CD4-positive, alpha-beta T cell treated with Interleukin-2 at 100 ng/mL for 4 hours (primary cell): ENCODE results near the gene KCNE2.
"Not testable (repeated sequence)": the region's sequence is repeated elsewhere in the genome, so short reads cannot be mapped to it uniquely, and the experiment has no call there.

ENCODE experiments used
- DNase-seq: peaks from one replicate; pipeline ENCODE4 v3.0.0-alpha.2; 2020; ENCODE audit warnings: low spot score

Gene KCNE2

DNA sequence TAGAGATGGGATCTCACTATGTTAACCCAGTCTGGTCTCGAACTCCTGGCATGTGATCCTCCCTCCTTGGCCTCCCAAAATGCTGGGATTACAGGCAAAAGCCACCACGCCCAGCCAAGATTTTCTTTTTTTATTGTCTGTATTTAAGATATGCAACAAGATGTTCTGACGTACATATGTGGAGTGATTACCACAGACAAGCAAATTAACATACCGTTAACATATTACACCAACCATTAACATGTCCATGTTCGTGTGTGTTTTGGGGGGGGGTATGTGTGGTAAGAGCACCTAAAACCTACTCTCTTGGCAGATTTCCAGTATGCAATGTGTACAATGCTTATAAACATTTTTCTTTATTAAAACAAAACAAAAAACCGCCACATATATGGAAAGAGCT is 10.6 kb upstream of the KCNE2 start:
- no peak for DNase-seq

DNA sequence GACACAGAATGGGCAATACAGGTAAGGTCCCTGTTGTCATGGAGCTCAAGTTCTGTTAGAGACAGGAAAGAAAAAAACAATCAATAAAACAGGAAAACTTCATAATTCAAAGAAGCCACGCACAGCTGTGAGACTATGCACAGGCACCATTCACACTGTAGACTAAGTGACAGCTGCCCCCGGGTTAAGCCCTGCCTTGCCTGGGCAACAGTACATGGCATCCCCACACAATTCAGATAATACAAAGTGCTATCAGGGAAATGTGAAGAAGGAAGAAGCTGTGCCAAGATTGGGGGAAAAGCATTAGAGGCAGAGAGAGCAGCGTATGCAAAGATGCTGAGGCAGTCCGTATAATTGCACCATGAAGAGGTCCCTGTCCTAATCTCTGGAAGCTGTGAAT is 9.0 kb upstream of the KCNE2 start:
- DNase-seq, result no peak

GRCh38 chr21:34355570-34355969 is 8.2 kb upstream of the KCNE2 start:
- no peak for DNase-seq

- no peak for DNase-seq
These were observed 5.9 kb upstream of the KCNE2 start for GRCh38 chr21:34357889-34358288.

DNA sequence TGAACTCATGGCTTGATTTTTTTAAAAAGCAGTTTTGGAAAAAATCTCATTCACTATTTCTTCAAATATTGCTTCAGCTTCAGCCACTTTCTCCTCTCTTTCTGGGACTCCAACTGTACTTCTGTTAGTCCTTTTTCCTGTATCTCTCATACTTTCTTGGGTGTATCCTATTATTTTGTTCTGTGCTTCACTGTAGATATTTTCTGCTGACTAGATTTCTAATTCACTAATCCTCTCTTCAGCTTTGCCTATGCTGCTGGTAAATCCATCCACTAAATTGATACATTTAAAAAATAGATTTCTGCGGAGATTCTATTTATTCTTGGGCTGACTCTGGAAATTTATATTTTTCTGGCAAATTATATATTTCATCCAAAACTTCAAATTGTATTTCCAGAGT is 4.9 kb upstream of the KCNE2 start:
- DNase-seq, result no peak

DNA sequence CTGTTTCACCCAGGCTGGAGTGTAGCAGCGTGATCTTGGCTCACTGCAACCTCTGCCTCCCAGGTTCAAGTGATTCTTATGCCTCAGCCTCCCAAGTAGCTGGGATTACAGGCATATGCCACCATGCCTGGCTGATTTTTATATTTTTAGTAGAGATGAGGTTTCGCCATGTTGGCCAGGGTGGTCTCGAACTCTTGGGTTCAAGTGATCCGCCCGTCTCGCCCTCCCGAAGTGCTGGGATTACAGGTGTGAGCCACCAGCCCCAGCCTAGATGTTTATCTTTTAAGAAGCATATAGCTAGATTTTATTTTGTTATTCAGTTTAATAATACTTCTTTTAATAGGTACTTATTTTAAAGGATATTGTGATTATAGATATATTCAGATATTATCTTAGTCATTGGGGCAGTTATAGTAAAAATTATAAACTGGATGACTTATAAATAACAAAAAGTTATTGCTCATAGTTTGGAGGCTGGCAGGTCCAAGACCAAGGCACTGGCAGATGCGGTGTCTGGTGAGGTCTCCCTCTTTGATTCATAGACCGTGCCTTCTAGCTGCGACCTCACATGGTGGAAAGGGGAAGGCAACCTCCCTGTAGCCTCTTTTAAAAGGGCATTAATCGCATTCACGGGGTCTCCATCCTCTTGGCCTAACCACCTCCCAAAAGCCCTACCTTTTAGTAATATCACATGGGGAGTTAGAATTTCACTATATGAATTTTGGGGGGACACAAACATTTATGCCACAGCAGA is 3.1 kb upstream of the KCNE2 start:
- DNase-seq, result no peak

DNA sequence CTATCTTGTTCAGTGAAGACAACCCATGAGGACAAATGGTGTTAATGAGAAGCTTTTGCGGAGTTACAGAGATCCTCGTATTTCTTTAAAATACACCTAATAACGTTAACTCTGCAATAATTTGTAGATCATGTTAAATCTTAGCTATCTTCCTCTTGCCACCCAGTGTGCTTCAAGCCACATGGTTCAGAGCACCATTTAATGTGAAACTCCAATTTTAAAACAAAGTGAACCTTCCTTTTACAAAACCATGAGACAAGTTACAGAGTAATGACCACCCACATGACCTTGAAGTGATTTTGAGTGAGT is 1.7 kb upstream of the KCNE2 start:
- DNase-seq, result no peak

- no peak for DNase-seq
These were observed 1.1 kb upstream of the KCNE2 start for GRCh38 chr21:34362670-34363069.

DNA sequence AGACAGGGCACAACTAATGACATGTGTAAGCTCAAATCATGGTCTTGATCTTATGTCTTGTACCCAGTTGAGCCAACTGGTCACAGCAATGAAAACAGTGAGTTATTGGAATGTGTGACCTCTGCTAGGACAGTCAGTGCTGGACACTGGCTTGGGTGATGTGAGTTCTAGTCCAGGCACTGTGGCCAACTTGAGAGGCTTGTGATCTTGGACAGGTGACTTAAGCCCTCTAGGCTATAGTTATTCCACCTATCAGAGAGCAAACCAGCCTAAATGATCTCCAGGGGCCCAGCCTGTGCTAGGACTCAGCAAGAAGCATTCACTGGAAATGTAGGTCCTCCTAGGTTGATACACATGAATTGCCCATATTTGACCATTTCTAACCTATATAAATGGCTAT is 1.1 kb downstream of the KCNE2 start:
- no peak for DNase-seq

DNA sequence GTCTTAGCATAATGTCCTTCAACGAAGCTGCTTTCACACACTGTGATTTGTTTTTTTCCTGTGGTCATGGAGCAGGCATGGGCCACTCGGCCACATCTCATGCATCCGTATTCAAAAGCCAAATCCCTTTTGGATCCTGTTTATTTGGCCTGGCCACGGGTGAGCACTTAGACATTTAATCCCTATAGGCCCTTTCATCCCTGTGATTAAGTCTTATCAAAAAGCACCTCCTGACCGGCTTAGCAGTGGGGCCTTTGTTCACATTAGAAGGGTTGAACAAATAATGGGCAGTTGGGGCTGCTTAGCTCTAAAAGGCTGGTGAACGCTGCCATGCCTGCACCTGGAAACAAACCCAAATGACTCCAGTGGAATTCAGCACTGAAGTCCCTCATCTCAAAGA is 2.0 kb downstream of the KCNE2 start:
- no peak for DNase-seq

DNA sequence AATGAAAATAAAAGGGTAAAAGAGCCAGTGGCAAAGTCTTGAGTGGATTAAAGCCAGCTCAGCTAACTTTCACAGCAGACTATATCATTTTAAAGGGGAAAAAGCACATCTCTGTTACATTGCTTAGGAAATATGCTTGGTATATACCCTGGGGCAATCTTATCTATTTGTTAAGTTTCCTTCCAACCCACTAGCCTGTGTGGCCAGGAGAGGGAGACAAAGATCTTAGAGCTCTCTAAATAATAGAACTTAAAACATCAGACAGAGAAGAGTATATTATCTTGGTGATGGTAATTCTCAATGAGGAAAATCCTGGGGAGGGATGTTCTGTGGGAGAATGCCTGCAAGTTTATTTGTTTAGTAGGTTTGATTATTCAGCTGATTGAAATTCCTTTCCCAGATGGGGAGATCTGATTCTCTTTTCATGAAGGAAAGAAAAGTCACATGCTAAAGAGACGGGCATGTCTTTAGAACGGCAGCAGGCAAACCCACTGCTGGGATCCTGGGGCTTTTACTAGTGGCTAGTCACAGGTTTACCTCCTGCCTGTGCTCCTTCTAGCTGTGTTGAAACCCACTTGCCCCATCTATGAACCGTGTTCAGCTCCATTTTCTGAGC is 3.6 kb downstream of the KCNE2 start:
- peak; percentile 50 for DNase-seq

DNA sequence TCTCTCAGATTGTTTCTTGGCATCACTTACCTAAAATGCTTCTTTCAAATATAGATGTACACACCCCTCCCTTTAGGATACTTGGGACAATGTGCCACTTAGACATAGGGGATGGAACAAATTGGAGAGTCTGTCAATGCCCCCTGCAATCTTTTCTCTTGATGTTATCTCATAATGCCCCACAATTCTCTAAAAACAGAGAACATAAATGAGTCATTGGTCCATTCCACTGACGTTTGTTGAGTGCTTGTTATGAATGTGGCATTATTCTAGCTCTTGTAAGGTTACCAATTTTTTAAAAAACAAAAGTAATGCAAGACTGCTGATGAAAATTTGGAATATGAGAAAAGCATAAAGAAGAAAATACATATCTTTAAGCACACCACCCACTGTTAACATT is 5.9 kb downstream of the KCNE2 start:
- DNase-seq, result no peak

GRCh38 chr21:34372321-34372720 is 8.5 kb downstream of the KCNE2 start:
- no peak for DNase-seq

DNA sequence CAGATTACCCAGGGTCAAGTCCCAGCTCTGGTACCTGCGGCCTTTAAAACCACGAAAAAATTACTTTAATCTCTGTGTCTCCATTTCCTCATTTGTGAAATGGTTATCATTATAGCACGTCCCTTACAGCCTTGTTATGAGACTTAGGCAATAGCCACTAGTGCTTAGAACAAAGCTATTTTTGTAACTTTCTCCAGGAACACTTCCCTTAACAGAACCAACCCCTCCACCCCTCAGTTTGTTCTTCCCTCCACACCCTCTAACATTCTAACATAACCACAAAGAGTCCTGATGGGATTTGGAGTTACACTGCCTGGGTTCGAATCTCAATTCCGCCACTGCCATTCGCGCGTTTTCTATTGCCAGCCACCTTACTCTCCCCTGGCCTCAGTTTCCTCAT is 10.7 kb downstream of the KCNE2 start:
- DNase-seq, result not testable (repeated sequence)

- not testable (repeated sequence) for DNase-seq
These were observed 11.3 kb downstream of the KCNE2 start, which contains the start of gene SMIM11 for GRCh38 chr21:34374940-34375618. Gene SMIM11, plus strand, starts transcription at chr21:34375507. Its CDS starts 3,998 bp downstream, at chr21:34379505.

DNA sequence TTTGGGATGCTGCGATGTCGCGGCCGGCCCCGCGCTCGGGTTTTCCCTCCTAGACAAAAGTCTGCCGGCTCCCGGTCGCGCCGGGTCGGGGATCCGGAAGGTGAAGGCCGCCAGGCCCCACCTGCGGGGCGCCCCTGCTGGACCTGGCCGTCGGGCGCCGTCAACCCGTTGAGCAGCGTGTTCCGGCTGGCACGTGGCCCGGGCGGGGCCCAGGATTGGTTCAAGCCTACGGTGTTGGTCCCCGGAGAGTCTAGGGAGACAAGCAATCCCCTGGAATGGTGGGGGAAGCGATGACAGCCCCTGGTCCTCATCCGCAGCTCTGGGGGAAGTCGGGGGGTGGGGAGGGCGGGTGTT is 11.8 kb downstream of the KCNE2 start:
- DNase-seq, result not testable (repeated sequence)

- not testable (repeated sequence) for DNase-seq
These were observed 19.3 kb downstream of the KCNE2 start for GRCh38 chr21:34383138-34383537.

- not testable (repeated sequence) for DNase-seq
These were observed 20.1 kb downstream of the KCNE2 start for GRCh38 chr21:34383724-34384415.

- DNase-seq, result not testable (repeated sequence)
These were observed 36.7 kb downstream of the KCNE2 start for GRCh38 chr21:34400522-34400921.

- not testable (repeated sequence) for DNase-seq
These were observed 40.9 kb downstream of the KCNE2 start for GRCh38 chr21:34404742-34405141.

DNA sequence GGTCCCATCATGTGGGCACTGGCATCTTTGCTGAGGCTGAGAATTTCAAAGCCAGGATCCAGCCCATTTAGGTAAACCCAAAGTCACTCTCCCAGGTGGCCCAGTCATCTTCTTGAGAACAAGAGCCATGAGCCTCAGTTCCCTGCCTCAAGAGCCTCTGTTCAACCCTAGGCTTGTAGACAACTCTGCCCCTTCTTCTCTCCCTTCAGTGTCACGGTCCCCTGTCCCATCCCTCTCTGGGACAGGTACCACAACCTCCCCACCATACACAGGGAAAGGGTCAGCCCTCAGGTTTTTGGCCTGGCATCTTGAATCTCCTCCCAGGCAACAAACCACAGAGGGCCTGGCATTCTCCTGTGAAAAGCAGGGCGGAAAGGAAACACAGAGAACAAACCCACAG is 41.9 kb downstream of the KCNE2 start:
- not testable (repeated sequence) for DNase-seq

DNA sequence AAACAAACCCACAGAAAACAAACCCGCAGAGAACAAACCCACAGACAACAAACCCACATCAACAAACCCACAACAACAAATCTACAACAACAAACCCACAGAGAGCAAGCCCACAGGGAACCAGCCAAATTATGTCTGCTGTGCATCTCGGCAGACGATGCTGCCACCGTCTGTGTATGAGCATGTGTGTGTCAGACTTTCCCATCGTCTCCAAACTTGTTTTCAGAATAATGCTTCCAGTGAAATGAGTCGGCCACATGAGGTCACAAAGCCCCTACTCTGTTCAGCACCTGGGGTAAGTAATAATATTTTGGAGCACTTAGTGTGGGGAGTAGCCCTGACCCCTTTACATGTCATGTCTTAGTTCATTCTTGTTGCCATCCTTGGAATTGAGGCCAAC is 42.3 kb downstream of the KCNE2 start:
- not testable (repeated sequence) for DNase-seq

DNA sequence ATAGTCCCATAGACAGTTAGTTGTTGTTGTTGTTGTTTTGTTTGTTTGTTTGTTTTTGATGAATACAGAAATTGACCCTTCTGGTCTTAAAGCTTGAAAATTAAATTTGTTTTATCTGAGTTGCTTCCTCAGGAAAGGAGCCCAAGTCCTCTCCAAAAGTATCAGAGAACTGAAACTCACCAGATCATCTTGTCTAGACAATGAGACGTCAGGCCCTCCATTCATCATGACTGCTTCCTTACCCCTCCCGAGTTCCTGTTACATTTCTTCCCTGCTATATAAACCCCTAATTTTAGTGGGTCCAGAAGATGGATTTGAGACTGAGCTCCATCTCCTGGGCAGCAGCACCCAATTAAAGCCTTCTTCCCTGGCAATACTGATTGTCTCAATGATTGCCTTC is 42.9 kb downstream of the KCNE2 start:
- DNase-seq, result not testable (repeated sequence)
